SH-SY5Y (cell line): ENCODE results near the gene INSR.

Experiments
- GATA2 ChIP-seq: IDR thresholded peaks from 2 replicates; pipeline ENCODE4 v1.6.1; 2011; ENCODE audit warnings: mild to moderate bottlenecking, low read depth, low read length
- GATA3 ChIP-seq: IDR thresholded peaks from 2 replicates; pipeline ENCODE4 v1.6.1; 2011; ENCODE audit warnings: low read depth, mild to moderate bottlenecking, low read length, moderate library complexity

INSR gene

DNA sequence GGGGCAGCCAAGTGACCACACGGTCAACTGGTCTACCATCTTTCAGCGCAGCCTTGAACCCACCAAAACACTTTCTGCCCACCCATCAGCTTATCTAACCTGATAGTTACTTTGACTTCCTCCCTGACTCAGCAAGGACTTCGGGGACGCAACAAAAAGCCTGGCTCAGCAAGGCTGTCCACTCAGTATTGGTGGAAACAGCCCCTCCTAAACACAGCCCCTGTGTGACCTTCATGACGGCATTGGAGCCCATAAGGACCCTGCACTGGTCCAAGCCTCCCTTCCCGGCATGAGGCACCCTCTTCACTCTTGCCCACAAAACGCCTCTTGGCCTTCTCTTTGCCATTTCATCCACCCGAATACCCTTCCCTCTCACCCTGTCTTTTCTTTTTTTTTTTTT is 39.1 kb downstream of the INSR start:
- TF ChIP-seq GATA3 (no peak), GATA2 (no peak)

DNA sequence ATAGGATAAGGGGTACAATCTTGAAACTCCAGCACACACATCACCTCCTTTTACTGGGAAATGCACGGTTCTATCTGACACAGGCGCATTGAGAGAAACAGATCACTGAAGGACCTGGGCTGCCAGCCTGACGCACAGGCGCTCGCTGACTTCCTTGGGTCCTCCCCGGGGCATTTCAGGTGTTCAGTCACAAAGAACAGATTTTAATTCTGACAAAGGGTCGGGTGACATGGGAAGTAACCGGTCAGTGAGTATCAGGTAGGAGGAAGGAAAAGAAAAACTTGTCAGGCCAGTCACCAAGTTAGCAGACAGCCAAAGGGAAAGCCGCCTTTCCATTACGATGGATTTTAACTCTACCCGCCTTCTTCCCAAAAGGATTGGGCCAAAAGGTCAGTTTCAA is 39.6 kb downstream of the INSR start:
- TF ChIP-seq GATA3 (no peak), GATA2 (no peak)

DNA sequence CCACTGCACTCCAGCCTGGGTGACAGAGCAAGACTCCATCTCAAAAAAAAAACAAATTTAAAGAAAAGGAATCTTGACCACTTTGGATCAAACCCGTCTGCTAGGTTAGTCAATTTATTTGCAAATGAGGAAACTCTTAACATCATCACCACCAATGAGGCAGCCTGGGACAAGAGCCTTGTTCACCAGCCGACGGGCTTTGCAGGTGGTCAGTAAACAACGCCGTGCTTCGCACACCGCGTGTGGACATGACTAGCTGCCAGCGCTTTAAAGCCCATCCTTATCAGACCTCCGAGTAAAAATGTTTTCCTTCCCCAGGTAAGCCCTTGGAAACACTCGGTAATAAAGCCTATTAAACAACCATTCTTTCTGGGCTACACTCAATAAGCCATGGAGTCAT is 41.9 kb downstream of the INSR start:
- TF ChIP-seq GATA3 (no peak), GATA2 (no peak)

DNA sequence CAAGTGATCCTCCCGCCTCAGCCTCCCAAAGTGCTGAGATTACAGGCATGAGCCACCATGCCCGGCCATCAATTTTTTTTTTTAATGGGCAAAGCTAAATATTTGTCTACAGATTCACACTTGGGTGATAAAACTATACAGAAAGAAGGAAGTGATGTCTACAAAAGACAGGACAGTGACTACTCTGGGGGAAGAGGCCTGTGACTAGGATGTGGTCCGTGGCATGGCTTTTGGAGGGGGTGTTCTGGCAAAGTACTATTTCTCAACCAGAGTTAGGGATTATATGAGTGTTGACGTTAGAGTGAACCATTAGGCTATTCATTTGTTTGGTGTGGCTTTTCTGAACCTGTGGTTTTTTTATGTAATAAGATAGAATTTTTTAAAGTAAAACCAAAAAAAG is 42.7 kb downstream of the INSR start:
- TF ChIP-seq GATA3 (no peak), GATA2 (no peak)

DNA sequence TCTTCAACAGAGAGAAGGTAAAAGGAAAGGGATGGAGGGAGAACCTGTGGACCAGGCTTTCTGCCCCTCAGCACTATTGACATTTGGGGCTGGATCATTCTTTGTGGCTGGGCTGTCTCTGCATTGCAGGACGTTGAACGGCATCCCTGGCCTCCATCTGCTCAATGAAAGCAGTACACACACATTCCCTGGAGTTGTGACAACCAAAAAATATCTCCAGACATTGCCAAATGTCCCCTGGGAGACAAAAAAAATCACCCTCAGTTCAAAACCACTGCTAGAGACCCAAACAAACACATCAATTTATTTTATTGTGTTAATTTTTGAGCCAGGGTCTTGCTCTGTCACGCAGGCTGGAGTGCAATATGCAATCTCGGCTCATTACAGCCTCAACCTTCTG is 43.3 kb downstream of the INSR start:
- TF ChIP-seq GATA2 (no peak), GATA3 (no peak)

DNA sequence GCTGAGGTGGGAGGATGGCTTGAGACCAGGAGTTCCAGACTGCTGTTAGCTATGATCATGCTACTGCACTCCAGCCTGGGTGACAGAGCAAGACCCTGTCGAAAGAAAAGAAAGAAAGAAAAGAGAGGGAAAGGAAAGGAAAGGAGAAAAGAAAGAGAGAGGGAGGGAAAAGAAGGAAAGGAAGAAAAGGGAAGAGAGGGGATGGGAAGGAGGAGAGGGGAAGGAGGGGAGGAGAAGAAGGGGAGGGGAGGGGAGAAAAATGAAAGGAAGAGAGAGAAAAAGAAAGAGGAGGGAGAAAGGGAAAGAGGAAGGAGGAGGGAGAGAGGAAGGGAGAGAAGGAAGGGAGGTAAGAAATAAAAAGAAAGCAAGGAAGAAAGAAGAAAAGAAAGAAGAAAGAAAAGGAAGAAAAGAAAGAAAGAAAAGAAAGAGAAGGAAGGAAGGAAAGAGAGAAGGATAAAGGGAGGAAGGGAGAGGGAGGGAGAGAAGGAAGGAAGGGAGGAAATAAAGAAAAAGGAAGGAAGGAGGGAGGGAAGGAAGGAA is 44.1 kb downstream of the INSR start:
- TF ChIP-seq GATA2 (no peak), GATA3 (no peak)

DNA sequence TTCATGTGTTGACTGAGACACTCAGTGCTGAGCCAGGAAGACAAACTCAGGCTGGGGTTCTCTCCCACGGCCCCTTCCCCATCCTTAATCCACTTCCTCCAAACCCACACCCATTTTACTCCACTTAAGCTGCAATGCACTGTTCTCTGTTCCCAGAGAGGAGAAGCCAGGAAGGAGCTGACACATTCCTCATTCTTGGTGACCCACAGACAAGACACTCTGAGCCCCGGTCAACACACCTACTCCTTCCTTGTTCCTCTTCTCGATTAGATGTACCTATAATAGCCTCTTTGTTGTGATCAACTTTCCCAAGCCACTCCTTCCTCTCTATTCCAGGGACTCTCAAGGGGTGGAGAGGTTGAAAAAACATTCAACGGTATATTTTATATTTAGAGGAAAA is 47.1 kb downstream of the INSR start:
- no peak for TF ChIP-seq GATA2
- TF ChIP-seq GATA3, result no peak

DNA sequence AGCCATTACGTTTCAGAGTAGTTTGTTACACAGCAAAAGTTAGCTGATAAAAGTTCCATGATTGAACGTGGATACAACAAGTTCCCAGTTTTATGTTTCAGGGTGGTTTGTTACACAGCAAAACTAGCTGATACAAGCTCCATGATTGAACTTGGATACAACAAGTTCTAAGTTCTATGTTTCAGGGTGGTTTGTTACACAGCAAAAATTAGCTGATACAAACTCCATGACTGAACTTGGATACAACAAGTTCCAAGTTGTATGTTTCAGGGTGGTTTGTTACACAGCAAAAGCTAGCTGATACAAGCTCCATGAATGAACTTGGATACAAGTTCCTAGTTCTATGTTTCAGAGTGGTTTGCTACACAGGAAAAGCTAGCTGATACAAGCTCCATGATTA is 47.6 kb downstream of the INSR start:
- TF ChIP-seq GATA3, result no peak
- TF ChIP-seq GATA2, result no peak

DNA sequence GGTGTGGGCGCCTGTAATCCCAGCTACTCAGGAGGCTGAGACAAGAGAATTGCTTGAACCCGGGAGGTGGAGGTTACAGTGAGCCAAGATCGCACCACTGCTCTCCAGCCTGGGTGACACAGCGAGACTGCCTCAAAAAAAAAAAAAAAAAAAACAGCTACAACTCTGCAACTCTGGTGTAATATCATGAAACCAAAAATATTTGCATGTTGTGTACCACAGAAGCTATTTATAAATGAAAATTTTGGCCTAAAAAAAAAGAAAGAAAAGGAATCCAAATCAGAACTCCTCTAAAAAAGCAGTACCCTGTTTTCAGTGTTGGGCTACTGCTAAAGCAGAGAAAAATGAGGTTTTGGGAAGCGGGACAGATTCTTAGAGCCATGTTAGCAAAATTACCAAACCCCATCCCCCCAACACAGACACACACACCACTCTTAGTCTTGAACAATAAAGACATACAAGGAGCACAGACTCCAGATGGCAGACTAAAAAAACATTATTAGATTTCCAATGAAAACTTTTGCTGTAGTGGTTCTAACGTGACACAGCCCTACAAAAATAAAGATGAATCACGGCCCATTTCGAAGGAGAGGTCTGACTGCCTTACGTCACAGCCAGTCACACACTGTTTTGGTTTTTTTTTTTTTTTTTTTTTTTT is 51.5 kb downstream of the INSR start:
- TF ChIP-seq GATA2 (no peak), GATA3 (no peak)

DNA sequence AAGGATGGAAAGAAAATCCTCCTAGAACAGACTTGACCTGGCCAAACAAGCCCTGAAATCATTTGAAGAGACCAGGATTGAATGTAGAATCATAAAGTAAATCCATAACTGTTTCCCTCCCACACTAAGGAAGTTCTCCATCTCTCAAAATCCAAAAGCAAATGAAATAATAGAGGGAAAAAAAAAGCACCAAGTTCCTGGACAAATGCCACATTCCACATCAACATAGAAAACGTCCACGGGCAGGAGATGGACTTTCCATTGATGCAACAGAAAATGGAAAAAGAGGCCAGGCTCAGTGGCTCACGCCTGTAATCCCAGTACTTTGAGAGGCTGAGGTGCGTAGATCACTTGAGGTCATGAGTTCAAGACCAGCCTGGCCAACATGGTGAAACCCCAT is 56.2 kb downstream of the INSR start:
- TF ChIP-seq GATA2, result no peak
- TF ChIP-seq GATA3, result no peak

DNA sequence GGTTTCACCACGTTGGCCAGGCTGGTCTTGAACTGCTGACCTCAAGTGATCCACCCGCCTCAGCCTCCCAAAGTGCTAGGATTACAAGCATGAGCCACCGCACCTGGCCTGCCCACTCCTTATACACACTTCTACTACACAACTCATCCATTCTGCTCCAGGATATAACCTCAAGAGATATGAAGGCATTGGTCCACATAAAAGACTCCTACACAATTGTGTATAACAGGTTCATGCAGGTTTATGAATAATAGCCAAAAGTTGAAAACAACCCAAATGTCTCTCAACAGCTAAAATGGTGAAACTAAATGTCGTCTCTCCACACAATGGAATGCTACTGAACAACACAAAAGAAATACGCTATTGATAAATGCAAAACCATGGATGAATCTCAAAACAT is 58.1 kb downstream of the INSR start:
- no peak for TF ChIP-seq GATA3
- TF ChIP-seq GATA2, result no peak

DNA sequence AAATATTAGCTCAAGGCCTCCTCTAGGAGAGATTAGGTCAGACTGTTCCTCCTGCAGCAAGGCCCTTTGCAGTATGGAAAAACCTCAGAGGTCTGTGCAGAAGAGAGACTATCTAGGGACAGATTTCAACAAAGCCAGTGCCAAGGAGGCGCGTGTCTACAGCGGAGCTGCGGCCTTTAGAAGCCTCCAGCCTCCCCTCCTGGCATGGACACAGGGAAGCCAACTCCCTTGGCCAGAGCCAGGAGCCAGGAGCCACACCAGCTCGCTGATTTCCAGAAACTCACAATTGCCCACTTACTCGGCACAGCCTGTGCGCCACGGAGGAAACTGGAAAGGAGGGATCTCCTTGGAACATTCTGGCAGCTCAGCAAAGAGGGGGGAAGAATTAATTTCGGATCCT is 63.4 kb downstream of the INSR start:
- TF ChIP-seq GATA2, result no peak
- no peak for TF ChIP-seq GATA3

DNA sequence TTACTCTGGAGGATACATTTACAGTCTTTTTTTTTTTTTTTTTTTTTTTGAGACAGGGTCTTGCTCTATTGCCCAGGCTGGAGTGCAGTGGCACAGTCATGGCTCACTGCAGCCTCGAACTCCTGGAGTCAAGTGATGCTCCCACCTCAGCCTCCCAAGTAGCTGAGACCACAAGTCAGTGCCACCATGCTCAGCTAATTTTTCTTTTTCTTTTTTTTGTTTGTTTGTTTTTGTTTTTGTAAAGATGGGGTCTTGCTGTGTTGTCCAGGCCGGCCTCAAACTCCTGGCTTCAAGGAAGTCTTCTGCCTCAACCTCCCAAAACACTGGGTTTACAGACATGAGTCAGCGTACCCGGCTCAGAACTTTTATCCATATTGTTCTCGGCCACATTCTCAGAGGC is 64.5 kb downstream of the INSR start:
- TF ChIP-seq GATA3 (no peak), GATA2 (no peak)

DNA sequence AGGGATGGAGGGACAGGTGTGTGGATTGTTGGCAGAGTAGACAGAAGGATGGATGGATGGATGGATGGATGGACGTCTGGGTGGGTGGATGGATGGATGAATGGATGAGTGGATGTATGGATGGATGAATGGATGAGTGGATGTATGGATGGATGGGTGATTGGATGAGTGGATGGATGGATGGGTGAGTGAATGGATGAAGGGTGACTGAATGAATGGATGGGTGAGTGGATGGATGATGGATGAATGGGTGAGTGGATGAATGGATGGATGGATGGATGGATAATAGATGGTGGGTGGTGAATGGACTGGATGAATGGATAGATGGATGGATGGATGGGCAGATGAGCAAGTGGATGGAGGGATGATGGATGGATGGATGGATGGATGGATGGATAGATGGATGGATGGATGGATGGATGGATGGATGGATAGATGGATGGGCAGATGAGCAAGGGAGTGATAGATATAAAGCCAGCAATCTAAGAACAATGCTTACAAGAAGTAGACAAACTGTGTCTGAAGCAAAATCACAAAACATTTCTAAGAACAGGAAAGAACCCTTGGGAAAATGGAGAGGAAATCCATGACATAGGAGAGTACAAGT is 65.2 kb downstream of the INSR start:
- TF ChIP-seq GATA3, result no peak
- TF ChIP-seq GATA2, result no peak

DNA sequence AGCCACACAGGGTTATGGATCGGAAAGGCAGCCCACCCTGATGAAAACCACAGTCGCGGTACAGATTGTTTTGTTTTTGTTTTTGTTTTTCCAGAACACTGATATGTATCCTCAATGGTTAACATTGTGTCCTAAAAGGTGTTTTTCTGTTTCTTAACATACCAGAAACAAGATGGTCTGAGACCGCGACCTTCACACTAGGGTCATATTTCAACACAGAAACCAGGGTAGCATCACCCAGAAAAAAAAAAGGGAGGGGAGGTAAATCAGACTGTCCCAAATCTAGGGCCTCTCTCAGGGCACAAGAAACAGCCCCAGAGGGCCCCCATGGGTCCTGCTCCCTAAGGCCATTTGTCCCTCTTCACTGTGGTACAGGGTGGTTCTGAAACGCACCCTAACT is 66.5 kb downstream of the INSR start:
- TF ChIP-seq GATA2 (no peak), GATA3 (no peak)

DNA sequence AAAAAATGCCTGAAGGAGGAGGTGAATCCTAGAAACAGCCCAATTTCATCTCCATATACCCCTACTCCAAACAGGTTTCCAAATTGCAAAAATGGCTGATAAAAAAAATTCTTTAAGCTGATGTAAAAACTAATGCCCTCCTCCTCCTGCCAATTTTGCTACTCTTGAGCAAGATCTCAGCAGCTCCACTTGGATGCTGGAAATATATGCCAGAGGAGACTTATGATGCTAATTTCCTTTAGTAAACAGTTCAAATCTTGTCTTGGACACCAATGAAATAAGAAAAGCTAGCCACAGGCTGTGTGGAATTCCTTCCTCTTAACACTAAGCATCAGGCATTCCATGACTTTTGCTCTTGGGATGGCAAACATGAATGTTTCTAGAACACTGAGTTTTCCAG is 67.5 kb downstream of the INSR start:
- TF ChIP-seq GATA2, result no peak
- TF ChIP-seq GATA3, result no peak

DNA sequence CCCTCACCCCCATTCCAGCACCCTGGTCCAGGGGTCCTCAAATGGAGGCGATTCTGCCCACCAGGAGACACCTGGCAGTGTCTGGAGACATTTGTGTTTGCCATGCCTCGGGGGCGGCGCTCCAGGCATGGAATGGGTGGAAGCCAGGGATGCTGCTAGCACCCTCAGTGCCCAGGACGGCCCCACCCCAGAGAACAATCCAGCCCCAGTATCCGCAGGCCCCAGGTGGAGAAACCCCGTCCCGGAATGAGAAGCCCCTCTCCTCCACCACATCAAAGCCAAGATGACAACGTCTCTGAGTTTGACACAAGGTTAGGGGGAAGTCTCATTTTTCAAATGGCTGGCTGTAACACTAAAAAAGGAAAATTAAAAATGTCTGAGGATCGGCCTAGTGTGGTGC is 68.5 kb downstream of the INSR start:
- TF ChIP-seq GATA3 (no peak), GATA2 (no peak)

DNA sequence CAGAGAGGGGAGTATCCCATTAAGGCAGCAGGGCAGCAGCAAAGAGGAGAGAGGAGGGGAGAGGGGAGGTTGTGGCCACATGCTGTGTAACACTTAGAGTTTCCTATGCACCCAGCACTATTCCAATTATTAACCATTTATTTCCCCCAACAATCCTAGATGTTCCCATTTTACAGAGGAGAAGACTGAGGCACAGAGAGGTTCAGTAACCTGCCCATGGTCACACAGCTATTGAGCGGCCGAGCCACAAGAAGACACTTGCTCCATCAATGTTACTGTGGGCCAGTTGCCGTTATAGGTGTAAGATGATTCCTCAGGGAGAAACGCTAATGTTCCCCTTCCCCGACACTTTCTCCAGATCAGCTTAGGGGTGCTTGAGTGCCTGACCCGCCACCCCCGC is 69.2 kb downstream of the INSR start:
- TF ChIP-seq GATA2, result no peak
- TF ChIP-seq GATA3, result no peak
